K562 (cell line): Measurements from ENCODE around the gene ABHD5. TPM values are rescaled to one million over a fixed set of nuclear protein-coding genes. Genes with fewer than 3 reads are reported as not detected.

Experiments
- CBX3 ChIP-seq, 2 experiments: IDR thresholded peaks; 1 replicate in 1 of 2; 2 replicates in 1 of 2; pipeline ENCODE4 v1.6.1; 2012; ENCODE audit warnings: inconsistent platforms in 2 of 2, low read length in 2 of 2, borderline replicate concordance in 1 of 2, control low read depth in 1 of 2
- CREB1 ChIP-seq, 2 experiments: sonication (generic) in 1 of 2; formaldehyde crosslinking in 1 of 2; IDR thresholded peaks; 2 replicates each; pipeline versions ENCODE4 v1.6.1 to v1.8.0; 2012 to 2022; ENCODE audit warnings: inconsistent platforms in 1 of 2, mild to moderate bottlenecking in 1 of 2, missing genetic modification reagents in 1 of 2, moderate library complexity in 1 of 2
- EWSR1 ChIP-seq: fragments of 450-650 bp; IDR thresholded peaks from 2 replicates; pipeline ENCODE4 v1.6.1; 2018; ENCODE audit warnings: borderline replicate concordance, mild to moderate bottlenecking, low read depth, moderate library complexity; ENCODE audit not compliant: partially characterized antibody
- FOXM1 ChIP-seq, 2 experiments: fragments of 450-650 bp in 1 of 2; sonication (generic) in 1 of 2; formaldehyde crosslinking in 1 of 2; IDR thresholded peaks; 2 replicates each; pipeline versions ENCODE4 v1.6.1 to v1.9.0; 2017 to 2022; ENCODE audit warnings: low read depth in 2 of 2, mild to moderate bottlenecking in 2 of 2, missing genetic modification reagents in 1 of 2, moderate library complexity in 1 of 2
- HEY1 ChIP-seq: fragments of 250-450 bp; sonication (Bioruptor Pico); IDR thresholded peaks from 2 replicates; pipeline ENCODE4 v1.5.0; 2020; ENCODE audit warnings: mild to moderate bottlenecking, moderate library complexity, borderline replicate concordance
- HMG20B ChIP-seq: fragments of 250-450 bp; sonication (Bioruptor Pico); IDR thresholded peaks from 2 replicates; pipeline ENCODE4 v1.5.0; 2021; ENCODE audit warnings: mild to moderate bottlenecking
- HOMEZ ChIP-seq: fragments of 250-450 bp; sonication (Bioruptor Pico); IDR thresholded peaks from 2 replicates; pipeline ENCODE4 v1.4.0; 2020; ENCODE audit warnings: mild to moderate bottlenecking, moderate library complexity
- KAT8 ChIP-seq: fragments of 450-650 bp; IDR thresholded peaks from 2 replicates; pipeline ENCODE4 v1.6.1; 2016; ENCODE audit warnings: low read depth, mild to moderate bottlenecking
- MCM5 ChIP-seq: fragments of 450-650 bp; IDR thresholded peaks from 2 replicates; pipeline ENCODE4 v1.6.1; 2016; ENCODE audit warnings: low read depth
- MTA1 ChIP-seq: fragments of 450-650 bp; IDR thresholded peaks from 2 replicates; pipeline ENCODE4 v1.6.1; 2017; ENCODE audit warnings: borderline replicate concordance
- NR1H2 ChIP-seq: sonication (generic); formaldehyde crosslinking; IDR thresholded peaks from 2 replicates; pipeline ENCODE4 v1.4.0; 2020; ENCODE audit warnings: mild to moderate bottlenecking, missing genetic modification reagents
- POLR2A ChIP-seq: fragments of 450-650 bp; conservative IDR thresholded peaks from 2 replicates; pipeline ENCODE4 v1.6.1; 2016
- POLR3A ChIP-seq: IDR thresholded peaks from 2 replicates; pipeline ENCODE4 v1.6.1; 2011; ENCODE audit warnings: borderline replicate concordance, mild to moderate bottlenecking, moderate library complexity; ENCODE audit not compliant: insufficient read length, insufficient read depth; ENCODE audit errors: extremely low read depth
- PURB ChIP-seq: sonication (generic); formaldehyde crosslinking; IDR thresholded peaks from 2 replicates; pipeline ENCODE4 v1.9.0; 2021; ENCODE audit warnings: low read depth, mild to moderate bottlenecking, missing genetic modification reagents
- SRSF9 ChIP-seq: fragments of 200-400 bp; formaldehyde crosslinking; IDR thresholded peaks from 2 replicates; pipeline ENCODE4 v1.6.1; 2017; ENCODE audit warnings: low read depth, low read length, borderline replicate concordance
- TFAM ChIP-seq: fragments of 250-450 bp; sonication (Bioruptor Pico); conservative IDR thresholded peaks from 2 replicates; pipeline ENCODE4 v1.5.0; 2021; ENCODE audit warnings: mild to moderate bottlenecking, moderate library complexity
- ZBED1 ChIP-seq: IDR thresholded peaks from 2 replicates; pipeline ENCODE4 v1.6.1; 2014
- ZFP91 ChIP-seq: sonication (generic); formaldehyde crosslinking; IDR thresholded peaks from 2 replicates; pipeline ENCODE4 v1.8.0; 2022; ENCODE audit warnings: mild to moderate bottlenecking, missing genetic modification reagents
- ZMIZ1 ChIP-seq, 2 experiments: fragments of 150-350 bp in 1 of 2; IDR thresholded peaks; 2 replicates each; pipeline ENCODE4 v1.6.1; 2012 to 2016; ENCODE audit warnings: low read depth in 2 of 2, low read length in 2 of 2, mild to moderate bottlenecking in 1 of 2, moderate library complexity in 1 of 2
- ZNF511 ChIP-seq: sonication (generic); formaldehyde crosslinking; IDR thresholded peaks from 2 replicates; pipeline ENCODE4 v1.8.0; 2022; ENCODE audit warnings: mild to moderate bottlenecking, missing genetic modification reagents
- ZNF717 ChIP-seq: fragments of 250-450 bp; sonication (Bioruptor Pico); IDR thresholded peaks from 2 replicates; pipeline ENCODE4 v1.5.0; 2021
- polyA plus RNA-seq, 8 experiments: library from polyadenylated mRNA; depleted of rRNA in 4 of 8; stranded (reverse) in 5 of 8; unstranded in 3 of 8; fragments of >200 nt; fragmentation: Nextera tagmentation in 2 of 8; fragmentation: Illumina TruSeq in 1 of 8; extraction: Ambion mirVana in 2 of 8; extraction: Trizol in 1 of 8; gene quantifications; 2 replicates each; pipeline versions ENCODE4 v1.2.1 to v1.2.3, GENCODE V29; 2011 to 2014; ENCODE audit warnings: inconsistent platforms in 1 of 8, missing spikeins in 1 of 8
- total RNA-seq, 7 experiments: library from RNA; depleted of rRNA in 6 of 7; stranded (reverse); fragments of >200 nt in 6 of 7; fragmentation: Illumina TruSeq in 2 of 7; extraction: Trizol in 2 of 7; gene quantifications; 2 replicates each; pipeline versions ENCODE4 v1.2.1 to v1.2.3, GENCODE V29; 2011 to 2021; ENCODE audit warnings: low replicate concordance in 1 of 7

Gene ABHD5
- total and polyA plus RNA-seq, 9 of the 15 experiments (the other 6 are each of a cell fraction or from before 2014, with no cell fraction given) = 27.8 to 61.7 (median 39.9) TPM

GRCh38 chr3:43686700-43687498, 3.8 kb upstream of the ABHD5 start (continued):
- TF ChIP-seq MTA1 (no peak), ZNF511 (no peak), NR1H2 (CRISPR knock-in tag) (no peak), POLR3A (no peak), EWSR1 (no peak), CBX3 (IDR thresholded peaks at IDR 0.05; ENCODE audit: borderline replicate concordance in 1 of 2, low read length in 2 of 2) (peak in 1 of 2 experiments; percentile 38; a peak in 1 of 3 replicates), ZBED1 (no peak), SRSF9 (no peak), POLR2A (no peak), CREB1 (IDR thresholded peaks at IDR 0.05) (peak; percentile 46), CREB1 (CRISPR knock-in tag; IDR thresholded peaks at IDR 0.05) (no peak), KAT8 (no peak), FOXM1 (IDR thresholded peaks at IDR 0.05; ENCODE audit: low read depth) (peak; percentile 91), FOXM1 (CRISPR knock-in tag; IDR thresholded peaks at IDR 0.05; ENCODE audit: low read depth) (no peak), HOMEZ (0 out of 2 replicates have a peak, but pooled peaks have one; percentile 42), HEY1 (CRISPR knock-in tag) (0 out of 2 replicates have a peak, but pooled peaks have one; percentile 28), ZNF717 (CRISPR knock-in tag) (no peak), PURB (CRISPR knock-in tag) (no peak), ZMIZ1 (IDR thresholded peaks at IDR 0.05; ENCODE audit: low read depth in 2 of 2, low read length in 2 of 2) (peak; percentile 85), TFAM (CRISPR knock-in tag) (no peak), ZFP91 (CRISPR knock-in tag) (no peak), MCM5 (no peak), HMG20B (CRISPR knock-in tag) (no peak)
